ENCODE data around the gene FXR2. TPM values are rescaled to one million over a fixed set of nuclear protein-coding genes. Genes with fewer than 3 reads are reported as not detected.

FXR2 gene
- total and polyA plus RNA-seq, 9 of the 15 experiments (the other 6 are each of a cell fraction or from before 2014, with no cell fraction given), result 2.0 to 49.3 (median 24.5) TPM

- TF ChIP-seq ZNF280A (IDR thresholded peaks at IDR 0.05; ENCODE audit: low read depth, partially characterized antibody), result no peak
- TF ChIP-seq ZNF212 (CRISPR knock-in tag; IDR thresholded peaks at IDR 0.05), result no peak
- no peak for TF ChIP-seq ZNF740 (CRISPR knock-in tag; IDR thresholded peaks at IDR 0.05)
- no peak for TF ChIP-seq ZNF740 (tag; IDR thresholded peaks at IDR 0.05)
- TF ChIP-seq PBX2 (CRISPR knock-in tag; IDR thresholded peaks at IDR 0.05; ENCODE audit: low read depth), result no peak
- no peak for TF ChIP-seq PBX2 (tag; conservative IDR thresholded peaks at IDR 0.05; ENCODE audit: low read depth)
- no peak for TF ChIP-seq ZBTB12 (CRISPR knock-in tag; IDR thresholded peaks at IDR 0.05)
- TF ChIP-seq HOXB6 (CRISPR knock-in tag; IDR thresholded peaks at IDR 0.05; ENCODE audit: borderline replicate concordance), result no peak
- TF ChIP-seq DDX20 (tag; IDR thresholded peaks at IDR 0.05; ENCODE audit: low read depth), result no peak
- TF ChIP-seq ETV5 (CRISPR knock-in tag; IDR thresholded peaks at IDR 0.05; ENCODE audit: low read depth), result no peak
- no peak for TF ChIP-seq HNRNPK (IDR thresholded peaks at IDR 0.05; ENCODE audit: low read depth, low read length, poor library complexity, severe bottlenecking)
- TF ChIP-seq ZNF324 (CRISPR knock-in tag; IDR thresholded peaks at IDR 0.05), result no peak
- TF ChIP-seq NFE2 (IDR thresholded peaks at IDR 0.05; ENCODE audit: low read depth), result no peak
- TF ChIP-seq KLF1 (tag; IDR thresholded peaks at IDR 0.05), result peak; percentile 52; the same call in 1 of the 2 replicates
Measured at GRCh38 chr17:7572338-7572587, 42.4 kb downstream of the FXR2 start (continued).

Measured in K562 (cell line).